Measurements from ENCODE around the gene FAM184A.

The FAM184A gene

DNA sequence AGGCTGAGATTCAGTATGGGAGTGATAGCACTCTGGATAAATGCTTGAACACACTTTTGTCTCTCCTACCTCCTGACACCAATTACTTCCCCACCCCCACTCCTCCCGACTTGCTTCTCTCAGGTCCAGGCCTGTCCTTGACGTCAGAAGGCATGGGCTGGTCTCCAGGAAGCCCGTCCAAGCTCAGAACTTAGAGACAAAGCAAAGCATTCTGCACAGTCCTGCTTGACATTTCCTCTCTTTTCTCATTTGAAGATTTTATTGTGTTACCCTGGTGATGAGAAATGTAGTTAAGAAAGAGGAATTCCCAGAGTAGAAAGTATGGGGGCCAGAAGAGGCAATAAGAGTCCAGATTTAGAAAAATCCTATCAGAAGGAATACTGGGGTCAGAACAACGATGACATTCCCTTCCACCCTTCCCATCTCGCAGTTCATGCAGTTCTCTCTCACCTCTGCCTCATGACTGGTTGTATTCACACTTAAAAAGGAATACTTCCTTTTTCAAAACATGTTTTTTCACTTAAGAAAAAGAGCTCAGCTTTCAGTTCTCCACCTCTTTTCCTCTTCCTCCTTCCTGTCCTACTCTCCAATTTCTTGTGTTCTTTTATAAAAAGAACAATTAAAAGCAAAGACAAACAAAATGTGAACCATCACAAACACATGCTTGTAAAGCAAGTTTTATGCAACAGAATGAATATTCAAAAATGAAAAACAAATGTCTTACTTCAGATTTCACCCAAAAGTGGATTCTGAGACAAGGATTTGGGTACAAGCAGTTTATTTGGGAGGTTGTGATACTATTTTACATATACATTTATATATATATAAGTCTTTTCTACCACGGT is 18.5 kb upstream of the FAM184A start:
- DNase-seq, result no peak

DNA sequence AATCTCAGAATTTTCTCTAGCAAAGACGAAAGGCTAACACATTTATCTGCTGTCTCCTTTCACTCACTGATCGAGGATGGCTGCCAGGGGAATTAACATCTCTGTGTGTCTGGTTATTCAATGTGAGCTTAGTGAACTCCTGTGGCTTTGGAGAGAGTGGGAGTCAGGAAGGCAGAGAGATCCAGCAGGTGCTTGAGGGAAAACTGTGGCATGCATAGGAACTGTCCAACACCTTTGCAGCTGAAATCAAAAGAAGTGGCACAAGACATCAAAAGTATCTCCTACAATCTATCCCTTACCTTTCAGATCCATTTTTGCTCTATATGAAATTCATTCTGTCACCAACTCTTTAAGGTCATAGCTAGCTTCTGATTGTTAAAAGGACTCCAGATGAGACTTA is 11.8 kb upstream of the FAM184A start:
- DNase-seq, result no peak

GRCh38 chr6:119084784-119085183 is 6.3 kb upstream of the FAM184A start:
- DNase-seq, result no peak

- no peak for DNase-seq
These were observed 4.5 kb upstream of the FAM184A start for GRCh38 chr6:119083007-119083406.

- no peak for DNase-seq
These were observed 882 bp upstream of the FAM184A start for GRCh38 chr6:119079283-119079809.

DNA sequence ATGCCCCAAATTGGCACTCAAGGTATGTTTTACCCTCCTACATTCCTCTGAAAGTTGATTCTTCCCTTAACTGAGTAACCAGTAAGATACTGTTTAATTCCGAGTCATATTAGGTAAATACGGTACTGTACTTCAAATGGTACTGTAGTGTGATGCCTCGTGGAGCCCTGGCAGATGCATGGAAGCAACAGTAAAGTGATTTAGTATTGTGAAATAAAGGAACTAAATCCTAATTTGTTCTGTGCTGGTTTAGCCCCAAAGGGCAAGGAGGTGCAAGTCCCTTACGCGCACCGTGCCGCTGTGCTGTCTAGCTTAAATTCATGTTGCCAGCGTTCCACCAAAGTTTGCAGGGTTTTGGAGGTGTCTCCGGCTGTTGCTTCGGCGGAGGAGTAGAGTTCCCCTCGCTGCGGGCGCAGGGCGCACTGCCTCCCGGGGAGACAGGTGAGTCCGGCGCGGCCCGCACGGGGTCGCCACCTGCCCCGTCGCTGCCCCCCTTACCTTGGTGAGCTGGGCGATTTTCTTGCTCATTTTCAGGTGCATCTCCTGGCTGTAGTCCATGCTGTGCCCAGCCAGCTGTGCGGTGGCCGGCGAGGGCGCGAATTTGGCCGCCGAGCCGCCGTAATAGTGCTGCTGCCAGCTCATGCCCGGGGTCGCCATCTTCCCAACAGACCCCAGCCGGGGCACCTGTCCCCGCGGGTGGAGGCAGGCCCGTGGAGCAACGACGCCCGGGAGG is 655 bp downstream of the FAM184A start:
- peak; percentile 40 to 55 for DNase-seq

- DNase-seq, result no peak
These were observed 1.1 kb downstream of the FAM184A start for GRCh38 chr6:119077391-119077642.

DNA sequence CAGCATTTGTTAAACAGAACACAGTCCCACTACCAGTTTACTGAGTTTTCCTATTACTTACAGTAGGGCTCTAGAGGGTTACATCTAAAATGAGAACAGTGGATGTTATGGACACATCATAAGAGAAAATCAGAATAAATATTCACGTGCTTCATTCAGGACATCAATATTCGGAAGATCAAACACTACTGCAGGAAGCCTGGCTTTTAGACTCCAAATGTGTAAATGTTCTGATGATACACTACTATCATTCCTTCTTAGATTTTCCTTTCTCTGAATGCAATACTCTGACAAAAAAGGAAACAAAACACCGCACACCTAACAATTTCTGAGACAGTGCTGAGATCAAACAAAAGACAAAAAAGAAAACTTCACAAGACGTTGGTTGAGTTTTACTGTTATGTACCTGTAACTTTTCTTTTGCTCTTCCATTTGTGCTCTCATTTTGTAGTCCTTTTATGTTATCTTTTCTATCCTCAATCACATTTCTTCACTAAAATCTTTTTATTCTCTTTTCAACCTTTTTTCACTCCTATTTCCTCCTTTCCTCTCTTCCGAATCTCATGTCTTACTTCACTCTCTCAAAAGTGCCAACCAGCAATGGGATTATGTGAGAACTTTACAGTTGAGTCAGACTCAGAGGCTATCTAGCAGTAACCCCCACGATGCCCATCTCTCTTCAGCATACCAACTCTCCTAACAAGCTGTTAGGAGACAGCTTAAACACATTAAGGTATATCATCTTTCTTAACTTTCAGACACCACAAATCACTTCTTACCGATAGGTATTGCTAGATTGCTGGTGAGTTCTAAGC is 1.7 kb downstream of the FAM184A start:
- no peak for DNase-seq

DNA sequence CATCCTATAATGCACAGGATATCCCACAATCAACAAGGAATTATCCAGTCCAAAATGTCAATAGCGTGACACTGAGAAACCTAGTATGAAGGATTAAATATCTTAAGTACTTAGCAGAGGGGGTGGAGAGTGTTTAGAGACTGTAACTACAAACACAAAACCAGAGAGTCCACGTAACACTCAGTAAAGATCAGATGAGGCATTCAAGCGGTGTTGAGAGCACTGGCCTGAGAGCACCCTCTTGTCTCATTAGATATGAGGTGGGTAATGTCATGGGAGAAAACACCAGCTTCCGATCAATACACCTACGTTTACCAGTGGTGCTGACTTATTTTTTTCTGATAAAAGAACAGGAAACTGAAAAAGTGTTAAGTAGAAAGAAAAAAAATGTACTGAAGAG is 2.3 kb downstream of the FAM184A start:
- no peak for DNase-seq

DNA sequence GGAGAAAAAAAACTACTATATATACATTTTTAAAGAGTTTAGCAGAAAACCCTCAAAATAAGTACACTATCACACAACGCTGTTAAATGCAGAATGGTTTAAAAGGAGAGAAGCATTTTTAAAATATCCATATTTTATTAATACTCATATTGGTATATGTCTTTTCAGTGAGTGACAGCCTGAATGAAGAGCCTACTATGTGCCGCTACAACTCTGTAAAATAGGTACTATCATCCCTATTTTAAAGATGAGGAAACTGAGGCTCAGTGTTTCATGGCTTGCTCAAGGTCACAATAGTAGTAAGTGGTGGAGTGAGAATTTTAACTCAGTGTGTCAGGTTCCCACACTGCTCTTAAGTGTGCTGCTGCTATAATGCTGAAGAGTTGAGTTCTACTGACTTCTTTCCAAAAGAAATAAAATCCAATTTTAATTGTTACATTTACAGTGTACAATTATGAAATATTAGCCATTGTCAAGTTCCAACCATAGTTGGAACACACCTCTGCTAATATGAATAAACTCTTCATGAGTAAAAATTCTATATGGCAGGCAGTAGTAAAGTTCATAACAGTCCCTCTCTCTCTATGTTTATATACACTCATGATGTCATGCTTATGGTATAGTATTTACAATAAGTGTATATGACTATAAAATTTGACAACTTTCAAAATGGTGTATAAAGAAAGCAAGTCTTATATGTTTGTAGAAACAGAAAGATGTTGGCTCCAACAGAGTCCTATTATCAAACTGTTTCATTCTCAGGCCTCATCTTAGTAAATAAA is 3.1 kb downstream of the FAM184A start:
- DNase-seq, result no peak

DNA sequence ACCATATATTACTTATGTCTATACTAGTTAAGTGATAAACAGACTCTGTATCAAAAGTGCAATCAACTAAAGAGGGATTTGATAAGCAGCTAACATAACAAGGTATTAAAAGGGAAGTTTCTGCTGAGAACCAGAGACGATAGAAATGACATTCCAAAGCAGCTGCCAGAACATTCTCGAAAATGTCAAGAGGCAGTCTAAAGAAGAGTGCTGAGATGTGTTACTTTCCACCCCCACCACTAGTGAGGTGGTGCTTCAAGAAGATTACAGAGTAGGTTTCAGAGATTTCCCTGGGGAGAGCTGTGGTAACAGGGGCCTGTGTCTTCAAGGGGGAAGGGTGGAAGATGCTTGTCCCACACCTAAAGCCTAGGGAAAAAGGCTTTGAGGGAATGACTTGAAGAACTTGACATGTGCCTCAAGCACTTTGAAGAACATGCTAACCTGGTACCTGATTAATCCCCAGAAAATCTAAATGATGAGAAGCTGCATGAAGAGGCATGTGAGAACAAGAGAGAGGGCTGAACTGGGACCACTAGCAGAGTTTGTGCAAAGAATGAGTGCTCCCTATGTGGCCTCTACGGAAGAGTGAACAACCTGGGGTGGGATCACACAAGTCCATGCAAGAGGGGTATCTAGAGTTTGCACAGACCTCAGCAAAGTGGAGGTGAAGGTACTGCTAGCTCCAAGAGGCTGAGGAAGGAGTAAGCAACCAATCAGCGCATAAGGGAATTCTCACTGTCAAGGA is 5.0 kb downstream of the FAM184A start:
- DNase-seq, result no peak

DNA sequence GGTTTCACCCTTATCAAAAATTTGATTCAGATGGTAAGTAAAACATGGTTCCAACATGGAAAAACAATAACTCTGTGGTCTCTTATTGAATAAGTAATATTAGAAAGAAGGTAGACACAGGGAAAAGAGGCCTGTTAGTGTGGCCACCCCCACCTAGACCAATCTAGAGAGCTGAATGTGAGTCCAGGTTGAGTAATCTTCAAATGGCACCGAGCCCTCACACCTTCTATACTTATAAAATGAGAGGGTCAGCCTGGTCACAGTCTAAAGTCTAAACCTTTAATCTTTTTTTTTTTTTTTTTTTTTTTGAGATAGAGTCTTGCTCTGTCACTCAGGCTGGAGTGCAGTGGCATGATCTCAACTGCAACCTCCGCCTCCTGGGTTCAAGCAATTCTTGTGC is 6.9 kb downstream of the FAM184A start:
- no peak for DNase-seq

DNA sequence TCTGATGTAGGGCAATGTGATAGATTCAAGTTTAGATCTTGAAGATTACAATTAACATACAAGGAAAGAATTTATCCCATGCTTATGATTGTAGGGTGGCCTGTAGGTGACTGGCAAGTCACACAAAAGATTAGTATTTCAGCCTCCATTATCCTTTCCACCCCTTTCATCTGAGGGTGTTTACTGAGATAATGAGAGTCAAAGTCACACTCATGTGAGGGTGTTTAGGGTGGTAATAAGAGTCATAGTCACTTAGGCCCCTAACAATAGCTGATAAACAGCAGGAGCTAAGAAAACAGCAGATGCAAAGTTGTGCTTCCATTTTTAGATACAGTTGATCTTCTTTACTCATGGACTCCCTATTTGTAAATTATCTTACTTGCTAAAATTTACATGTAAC is 11.4 kb downstream of the FAM184A start:
- no peak for DNase-seq

DNA sequence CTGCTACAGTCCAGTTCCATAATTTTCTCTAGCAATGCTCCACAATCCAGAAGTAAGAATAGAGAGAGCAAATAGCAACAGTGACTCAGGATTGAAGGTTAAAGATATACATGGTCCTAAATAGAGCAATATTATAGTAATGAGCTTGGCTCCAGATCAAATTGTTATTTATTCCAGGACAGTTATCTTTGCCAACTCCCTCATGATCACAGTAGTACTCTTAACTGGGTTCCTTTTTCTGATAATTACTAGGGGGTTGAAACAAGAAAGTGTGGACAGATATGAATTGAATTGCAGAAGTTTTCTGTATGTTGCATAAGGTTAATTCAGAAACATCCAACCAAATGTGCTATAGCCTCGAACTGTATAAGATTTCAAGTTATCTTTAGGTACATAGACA is 11.9 kb downstream of the FAM184A start:
- DNase-seq, result no peak

GRCh38 chr6:119065955-119066354 is 12.5 kb downstream of the FAM184A start:
- no peak for DNase-seq

DNA sequence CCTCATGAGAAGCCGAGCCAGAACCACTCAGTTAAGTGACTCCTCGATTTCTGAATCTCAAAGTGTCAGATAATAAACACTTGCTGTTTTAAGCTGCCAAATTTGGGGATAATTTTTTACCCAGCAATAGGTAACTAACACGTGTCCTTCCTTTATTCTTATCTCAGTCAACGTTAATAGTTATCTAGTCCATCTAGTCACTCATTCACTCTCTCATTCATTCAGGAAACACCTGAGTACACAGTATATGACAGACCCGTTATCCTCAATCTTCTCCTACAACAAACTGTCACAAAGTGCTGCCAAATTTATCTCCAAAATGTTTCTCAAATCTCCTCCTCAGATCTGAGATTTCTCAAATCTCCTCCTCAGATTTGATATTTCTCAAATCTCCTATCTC is 13.1 kb downstream of the FAM184A start:
- DNase-seq, result no peak

DNA sequence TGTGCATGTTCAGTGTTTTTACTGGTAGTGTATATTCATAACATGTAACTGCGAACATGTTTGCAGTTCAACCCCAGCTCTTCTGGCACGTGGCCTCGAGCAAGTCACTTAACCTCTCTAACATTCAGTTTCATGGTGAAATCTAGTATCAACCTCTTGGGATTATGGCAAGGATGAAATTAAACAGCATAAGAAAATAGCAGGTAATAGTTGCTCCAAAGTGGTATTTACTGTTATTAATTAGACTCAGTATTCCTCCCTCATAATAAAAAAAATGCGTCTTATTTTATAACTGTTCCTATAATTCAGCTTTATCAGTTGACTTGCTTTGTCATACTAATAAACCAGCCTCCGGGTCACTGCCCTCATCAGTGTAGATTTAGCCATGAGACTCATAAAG is 15.0 kb downstream of the FAM184A start:
- no peak for DNase-seq

DNA sequence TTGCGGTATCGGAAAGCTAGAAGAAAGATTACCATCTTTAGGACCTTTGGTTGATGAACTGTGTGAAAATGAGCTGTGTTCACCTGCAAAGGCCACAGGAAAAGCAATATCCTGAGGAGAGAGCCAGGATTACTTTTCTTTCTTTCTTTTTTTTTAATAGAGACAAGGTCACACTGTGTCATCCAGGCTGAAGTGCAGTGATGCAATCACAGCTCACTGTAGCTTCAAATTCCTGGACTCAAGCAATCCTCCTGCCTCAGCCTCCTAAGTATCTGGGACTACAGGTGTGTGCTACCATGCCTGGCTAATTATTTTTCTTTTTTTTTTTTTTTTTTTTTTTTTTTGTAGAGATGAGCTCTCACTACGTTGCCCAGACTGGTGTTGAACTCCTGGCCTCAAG is 17.2 kb downstream of the FAM184A start:
- DNase-seq, result no peak

- DNase-seq, result no peak
These were observed 18.1 kb downstream of the FAM184A start for GRCh38 chr6:119060255-119060907.

GRCh38 chr6:119055069-119055468 is 23.4 kb downstream of the FAM184A start:
- DNase-seq, result no peak

DNA sequence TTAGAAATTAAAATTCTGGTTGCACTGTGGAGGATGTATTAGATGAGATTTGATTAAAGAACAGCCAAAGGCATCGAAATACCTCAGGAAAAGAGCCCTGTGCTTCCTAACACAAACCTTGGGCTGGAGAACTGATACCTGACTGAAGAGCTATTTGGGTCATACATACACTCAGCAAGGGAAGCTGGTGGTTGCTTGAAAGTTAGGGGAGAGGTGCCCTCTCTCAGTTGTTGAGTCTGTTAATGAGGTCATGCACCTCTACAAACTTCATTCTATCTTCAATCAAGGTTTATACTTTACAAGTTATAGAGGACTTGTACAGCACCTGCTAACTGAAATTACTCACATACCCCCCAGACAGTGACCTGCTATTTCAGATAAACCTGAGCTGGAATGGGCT is 25.5 kb downstream of the FAM184A start:
- no peak for DNase-seq
